ENCODE results near the gene GRIK4. TPM values are rescaled to one million over a fixed set of nuclear protein-coding genes. Genes with fewer than 3 reads are reported as not detected.

GRIK4 gene
- total RNA-seq, 1 experiment from 2014 or later = not detected

DNA sequence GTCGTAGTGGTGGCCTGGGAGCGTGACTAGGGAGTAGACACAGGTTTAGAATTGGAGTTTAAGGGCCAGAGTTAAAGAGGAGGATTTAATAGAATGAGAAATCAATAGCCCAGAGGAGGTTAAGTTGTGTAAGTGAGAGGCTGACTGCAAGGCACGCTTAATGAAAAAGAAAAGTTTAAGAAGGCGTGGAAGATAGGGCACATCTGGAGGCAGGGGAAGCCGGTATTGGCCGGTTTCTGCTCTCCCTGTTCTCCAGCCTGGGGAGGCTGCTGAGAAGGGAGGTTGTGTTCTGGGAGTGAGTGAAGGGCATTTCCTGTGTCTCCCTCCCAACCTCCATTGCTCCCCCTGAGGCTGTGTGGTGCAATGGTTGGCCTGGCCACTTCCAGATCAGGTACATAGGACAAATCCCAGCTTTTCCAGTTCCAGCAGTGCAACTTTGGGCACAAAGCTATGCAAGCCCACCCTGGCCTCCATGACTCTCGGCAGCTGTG lies 6.3 kb downstream of the GRIK4 start:
- ChIA-PET CTCF (no interaction called here), POLR2A (ENCODE audit: unreplicated experiment) (no interaction called here)
- intact Hi-C loops (cut with micrococcal nuclease) = no loop called here
- Histone ChIP-seq H4K20me1 (ENCODE audit: low read length) (no peaks in the 10 kb centered on the region), H2AFZ (ENCODE audit: low read length) (no peak overlapping the region; the same call in 1 of the 2 replicates), H3K9ac (ENCODE audit: low read length) (no peak overlapping the region), H3K36me3 (ENCODE audit: low read depth, low read length) (no peaks in the 10 kb centered on the region), H3K4me1 (ENCODE audit: insufficient read depth, low read length) (peaks cover 5% of the 10 kb centered on the region; the same call in 1 of the 2 replicates), H3F3A (ENCODE audit: low read length, unreplicated experiment) (no peaks in the 10 kb centered on the region), H3K27me3 (ENCODE audit: low read length) (peaks cover 85% of the 10 kb centered on the region), H3K79me2 (ENCODE audit: low read length) (no peaks in the 10 kb centered on the region), H3K27ac (ENCODE audit: low read length) (no peak overlapping the region), H3K9me2 (replicated peaks; ENCODE audit: low read length) (no peaks in the 10 kb centered on the region), H3K4me2 (ENCODE audit: low read length) (no peak overlapping the region), H3K4me3 (ENCODE audit: low read length) (no peak overlapping the region), H3K9me3 (ENCODE audit: low read length) (no peaks in the 10 kb centered on the region)
- TF ChIP-seq, protein P1, sequence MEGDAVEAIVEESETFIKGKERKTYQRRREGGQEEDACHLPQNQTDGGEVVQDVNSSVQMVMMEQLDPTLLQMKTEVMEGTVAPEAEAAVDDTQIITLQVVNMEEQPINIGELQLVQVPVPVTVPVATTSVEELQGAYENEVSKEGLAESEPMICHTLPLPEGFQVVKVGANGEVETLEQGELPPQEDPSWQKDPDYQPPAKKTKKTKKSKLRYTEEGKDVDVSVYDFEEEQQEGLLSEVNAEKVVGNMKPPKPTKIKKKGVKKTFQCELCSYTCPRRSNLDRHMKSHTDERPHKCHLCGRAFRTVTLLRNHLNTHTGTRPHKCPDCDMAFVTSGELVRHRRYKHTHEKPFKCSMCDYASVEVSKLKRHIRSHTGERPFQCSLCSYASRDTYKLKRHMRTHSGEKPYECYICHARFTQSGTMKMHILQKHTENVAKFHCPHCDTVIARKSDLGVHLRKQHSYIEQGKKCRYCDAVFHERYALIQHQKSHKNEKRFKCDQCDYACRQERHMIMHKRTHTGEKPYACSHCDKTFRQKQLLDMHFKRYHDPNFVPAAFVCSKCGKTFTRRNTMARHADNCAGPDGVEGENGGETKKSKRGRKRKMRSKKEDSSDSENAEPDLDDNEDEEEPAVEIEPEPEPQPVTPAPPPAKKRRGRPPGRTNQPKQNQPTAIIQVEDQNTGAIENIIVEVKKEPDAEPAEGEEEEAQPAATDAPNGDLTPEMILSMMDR (conservative IDR thresholded peaks at IDR 0.05; ENCODE audit: low read depth, low read length) = no peak
- TF ChIP-seq EZH2 (IDR thresholded peaks at IDR 0.05; ENCODE audit: low read length, unreplicated experiment) (no peak), EZH2phosphoT487 (IDR thresholded peaks at IDR 0.05; ENCODE audit: borderline replicate concordance, low read length) (no peak)
- DNase-seq (no peak), ATAC-seq (no peak)
- no TSS peak for BruUV-seq (replicated peaks)

DNA sequence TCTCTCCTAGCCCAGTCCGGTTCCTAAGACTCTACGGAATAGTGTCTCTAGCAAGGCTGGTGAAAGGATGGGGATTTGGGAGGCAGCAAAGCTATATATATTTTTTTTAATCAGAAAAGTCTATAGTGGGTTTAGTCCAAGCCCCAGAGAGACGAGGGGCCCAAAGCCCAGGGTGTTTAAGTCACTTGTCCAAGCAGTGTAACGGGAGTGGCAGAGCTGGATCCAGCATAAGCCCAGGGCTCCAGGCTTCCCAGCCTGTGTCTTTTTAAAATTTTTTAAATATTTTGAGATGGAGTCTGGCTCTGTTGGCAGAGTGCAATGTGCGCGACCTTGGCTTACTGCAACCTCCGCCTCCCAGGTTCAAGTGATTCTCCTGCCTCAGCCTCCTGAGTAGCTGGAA lies 6.8 kb downstream of the GRIK4 start:
- no peaks in the 10 kb centered on the region for H3K9me3 ChIP-seq (ENCODE audit: low read length)
- no peaks in the 10 kb centered on the region for H3K36me3 ChIP-seq (ENCODE audit: low read depth, low read length)
- H3K79me2 ChIP-seq (ENCODE audit: low read length) = no peaks in the 10 kb centered on the region
- no peak overlapping the region for H2AFZ ChIP-seq (ENCODE audit: low read length)
- DNase-seq (no peak), ATAC-seq (no peak)
- H3K4me2 ChIP-seq (ENCODE audit: low read length) = no peak overlapping the region
- POLR2A ChIA-PET (ENCODE audit: unreplicated experiment) = interaction anchor here (0.6 kb wide), 1 partner anchor 444 kb away, joined by 6 read pairs; no protein-coding TSS in a partner anchor
- H3K9me2 ChIP-seq (replicated peaks; ENCODE audit: low read length) = no peaks in the 10 kb centered on the region
- intact Hi-C loops (cut with micrococcal nuclease) = no loop called here
- no peaks in the 10 kb centered on the region for H4K20me1 ChIP-seq (ENCODE audit: low read length)
- no peak overlapping the region for H3K9ac ChIP-seq (ENCODE audit: low read length)
- H3F3A ChIP-seq (ENCODE audit: low read length, unreplicated experiment) = no peaks in the 10 kb centered on the region
- H3K27me3 ChIP-seq (ENCODE audit: low read length) = peaks cover 85% of the 10 kb centered on the region
- TF ChIP-seq, protein P1 (conservative IDR thresholded peaks at IDR 0.05; ENCODE audit: low read depth, low read length) = no peak
- no peak for TF ChIP-seq EZH2 (IDR thresholded peaks at IDR 0.05; ENCODE audit: low read length, unreplicated experiment)
- TF ChIP-seq EZH2phosphoT487 (IDR thresholded peaks at IDR 0.05; ENCODE audit: borderline replicate concordance, low read length) = no peak
- CTCF ChIA-PET = no interaction called here
- H3K27ac ChIP-seq (ENCODE audit: low read length) = no peak overlapping the region
- BruUV-seq (replicated peaks) = no TSS peak
- H3K4me3 ChIP-seq (ENCODE audit: low read length) = no peak overlapping the region
- H3K4me1 ChIP-seq (ENCODE audit: insufficient read depth, low read length) = peaks cover 5% of the 10 kb centered on the region; the same call in 1 of the 2 replicates

DNA sequence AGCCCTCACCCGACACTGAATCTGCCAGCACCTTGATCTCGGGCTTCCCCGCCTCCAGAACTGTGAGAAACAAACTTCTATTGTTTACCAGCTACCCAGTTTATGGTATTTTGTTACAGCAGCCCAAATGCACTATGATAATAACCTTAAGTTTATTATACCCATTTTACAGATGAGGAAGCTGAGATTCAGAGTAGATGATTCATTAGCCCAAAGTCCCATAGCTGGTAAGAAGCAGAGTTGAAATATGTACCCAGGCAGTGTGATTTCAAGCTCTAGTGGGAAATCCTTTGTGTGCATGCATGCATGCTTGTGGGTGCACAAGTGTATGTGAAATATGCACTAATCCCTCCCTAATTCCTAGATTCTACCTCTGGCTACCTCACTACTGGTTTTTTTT lies 7.9 kb downstream of the GRIK4 start:
- DNase-seq (no peak), ATAC-seq (no peak)
- Histone ChIP-seq H3K36me3 (ENCODE audit: low read depth, low read length) (no peaks in the 10 kb centered on the region), H3K9me3 (ENCODE audit: low read length) (no peaks in the 10 kb centered on the region), H2AFZ (ENCODE audit: low read length) (no peak overlapping the region), H3K9ac (ENCODE audit: low read length) (no peak overlapping the region), H3K4me1 (ENCODE audit: insufficient read depth, low read length) (peaks cover 5% of the 10 kb centered on the region; the same call in 1 of the 2 replicates), H3K79me2 (ENCODE audit: low read length) (no peaks in the 10 kb centered on the region), H3F3A (ENCODE audit: low read length, unreplicated experiment) (no peaks in the 10 kb centered on the region), H3K27ac (ENCODE audit: low read length) (no peak overlapping the region), H4K20me1 (ENCODE audit: low read length) (no peaks in the 10 kb centered on the region), H3K4me2 (ENCODE audit: low read length) (no peak overlapping the region), H3K4me3 (ENCODE audit: low read length) (no peak overlapping the region), H3K9me2 (replicated peaks; ENCODE audit: low read length) (no peaks in the 10 kb centered on the region), H3K27me3 (ENCODE audit: low read length) (peaks cover 85% of the 10 kb centered on the region)
- ChIA-PET POLR2A (ENCODE audit: unreplicated experiment) (no interaction called here), CTCF (no interaction called here)
- TF ChIP-seq, protein P1 (conservative IDR thresholded peaks at IDR 0.05; ENCODE audit: low read depth, low read length) = no peak
- TF ChIP-seq EZH2 (IDR thresholded peaks at IDR 0.05; ENCODE audit: low read length, unreplicated experiment) (no peak), EZH2phosphoT487 (IDR thresholded peaks at IDR 0.05; ENCODE audit: borderline replicate concordance, low read length) (no peak)
- BruUV-seq (replicated peaks) = no TSS peak
- intact Hi-C loops (cut with micrococcal nuclease) = no loop called here

All from PC-3 (cell line).